Mesothelial cell of epicardium (in vitro differentiated cells): Measurements from ENCODE around the gene STING1. TPM values are rescaled to one million over a fixed set of nuclear protein-coding genes. Genes with fewer than 3 reads are reported as not detected.
A peak's percentile ranks its signal among the peaks of the same experiment; 100 is the strongest.

Experiments
- DNase-seq, 2 experiments: peaks; one replicate each; pipeline ENCODE4 v3.0.0; 2021; ENCODE audit warnings: low spot score in 2 of 2; ENCODE audit not compliant: unreplicated experiment in 2 of 2
- H3K27ac Mint-ChIP-seq: 2 replicates; pipeline ENCODE4 v1.8.0; 2021; ENCODE audit warnings: mixed read lengths
- H3K27me3 Mint-ChIP-seq: 2 replicates; pipeline ENCODE4 v1.8.0; 2021; ENCODE audit warnings: low read depth, mixed read lengths
- H3K36me3 Mint-ChIP-seq: 2 replicates; pipeline ENCODE4 v1.8.0; 2021; ENCODE audit warnings: mixed read lengths
- H3K4me1 Mint-ChIP-seq: 2 replicates; pipeline ENCODE4 v1.8.0; 2021; ENCODE audit warnings: mixed read lengths
- H3K4me3 Mint-ChIP-seq: 2 replicates; pipeline ENCODE4 v1.8.0; 2021; ENCODE audit warnings: mild to moderate bottlenecking, moderate library complexity, mixed read lengths
- H3K9me3 Mint-ChIP-seq: 2 replicates; pipeline ENCODE4 v1.8.0; 2021; ENCODE audit warnings: mixed read lengths
- total RNA-seq: library from RNA; stranded (reverse); gene quantifications from 3 replicates; pipeline ENCODE4 v1.2.1, GENCODE V29; 2021
- TF ChIP-seq, protein P1 (sequence below): fragments of 200-600 bp; sonication (generic); IDR thresholded peaks from one replicate; pipeline ENCODE4 v1.5.0; 2021; ENCODE audit warnings: antibody characterized with exemption; ENCODE audit not compliant: unreplicated experiment

STING1 gene
- total RNA-seq, 1 donor from 2014 or later = 27.0 TPM

GRCh38 chr5:139524940-139525585 lies 42.5 kb upstream of the STING1 start:
- Mint-ChIP-seq H3K27ac (no peak overlapping the region), H3K9me3 (no peaks in the 10 kb centered on the region), H3K36me3 (no peaks in the 10 kb centered on the region), H3K27me3 (no peaks in the 10 kb centered on the region), H3K4me1 (peaks cover 12% of the 10 kb centered on the region), H3K4me3 (no peak overlapping the region)
- TF ChIP-seq, protein P1, sequence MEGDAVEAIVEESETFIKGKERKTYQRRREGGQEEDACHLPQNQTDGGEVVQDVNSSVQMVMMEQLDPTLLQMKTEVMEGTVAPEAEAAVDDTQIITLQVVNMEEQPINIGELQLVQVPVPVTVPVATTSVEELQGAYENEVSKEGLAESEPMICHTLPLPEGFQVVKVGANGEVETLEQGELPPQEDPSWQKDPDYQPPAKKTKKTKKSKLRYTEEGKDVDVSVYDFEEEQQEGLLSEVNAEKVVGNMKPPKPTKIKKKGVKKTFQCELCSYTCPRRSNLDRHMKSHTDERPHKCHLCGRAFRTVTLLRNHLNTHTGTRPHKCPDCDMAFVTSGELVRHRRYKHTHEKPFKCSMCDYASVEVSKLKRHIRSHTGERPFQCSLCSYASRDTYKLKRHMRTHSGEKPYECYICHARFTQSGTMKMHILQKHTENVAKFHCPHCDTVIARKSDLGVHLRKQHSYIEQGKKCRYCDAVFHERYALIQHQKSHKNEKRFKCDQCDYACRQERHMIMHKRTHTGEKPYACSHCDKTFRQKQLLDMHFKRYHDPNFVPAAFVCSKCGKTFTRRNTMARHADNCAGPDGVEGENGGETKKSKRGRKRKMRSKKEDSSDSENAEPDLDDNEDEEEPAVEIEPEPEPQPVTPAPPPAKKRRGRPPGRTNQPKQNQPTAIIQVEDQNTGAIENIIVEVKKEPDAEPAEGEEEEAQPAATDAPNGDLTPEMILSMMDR = no peak
- DNase-seq = no peak

GRCh38 chr5:139524446-139524845 lies 41.9 kb upstream of the STING1 start:
- DNase-seq = no peak
- Mint-ChIP-seq H3K4me1 (peaks cover 12% of the 10 kb centered on the region), H3K36me3 (no peaks in the 10 kb centered on the region), H3K4me3 (no peak overlapping the region), H3K27ac (no peak overlapping the region), H3K27me3 (no peaks in the 10 kb centered on the region), H3K9me3 (no peaks in the 10 kb centered on the region)
- TF ChIP-seq, protein P1 = no peak

DNA sequence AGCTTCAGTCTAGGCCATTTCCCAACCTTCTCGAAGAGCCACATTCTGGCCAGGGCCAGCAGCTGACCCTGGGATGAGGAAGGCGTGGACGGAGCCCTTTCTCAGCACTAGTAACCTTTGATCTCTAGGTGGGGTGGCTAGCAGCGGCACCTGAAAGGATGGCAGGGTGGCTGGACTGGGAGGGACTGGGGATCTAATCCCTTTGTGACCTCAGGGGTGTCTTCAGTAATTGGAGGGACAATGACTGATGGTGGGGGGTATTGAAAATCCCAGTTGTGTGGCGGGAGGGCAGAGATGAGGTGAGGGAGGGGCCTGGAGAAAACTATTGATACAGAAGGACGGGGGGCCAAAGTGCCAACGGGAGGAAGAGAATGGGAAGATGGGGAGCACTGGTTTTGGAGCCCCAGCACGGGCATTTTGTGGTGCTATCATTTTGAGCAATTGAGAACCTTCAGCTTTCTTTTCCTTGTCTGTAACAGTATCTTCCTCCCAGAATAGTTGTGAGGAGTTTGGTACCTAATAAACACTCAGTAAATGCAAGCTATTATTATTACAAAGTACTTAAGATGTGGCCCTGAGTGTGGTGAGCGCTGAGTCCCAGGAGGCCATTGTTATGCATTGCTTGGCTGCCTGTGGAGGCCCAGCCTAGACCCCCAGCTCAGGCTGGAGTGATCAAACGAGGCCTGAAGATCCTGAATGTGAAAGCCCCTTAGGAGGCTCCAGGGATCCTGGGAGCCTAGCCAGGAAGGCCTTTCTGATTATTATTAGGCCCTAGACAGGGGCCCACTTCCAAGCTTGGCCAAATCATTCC lies 41.3 kb upstream of the STING1 start:
- TF ChIP-seq, protein P1 = no peak
- no peak overlapping the region for H3K4me3 Mint-ChIP-seq
- no peak for DNase-seq

DNA sequence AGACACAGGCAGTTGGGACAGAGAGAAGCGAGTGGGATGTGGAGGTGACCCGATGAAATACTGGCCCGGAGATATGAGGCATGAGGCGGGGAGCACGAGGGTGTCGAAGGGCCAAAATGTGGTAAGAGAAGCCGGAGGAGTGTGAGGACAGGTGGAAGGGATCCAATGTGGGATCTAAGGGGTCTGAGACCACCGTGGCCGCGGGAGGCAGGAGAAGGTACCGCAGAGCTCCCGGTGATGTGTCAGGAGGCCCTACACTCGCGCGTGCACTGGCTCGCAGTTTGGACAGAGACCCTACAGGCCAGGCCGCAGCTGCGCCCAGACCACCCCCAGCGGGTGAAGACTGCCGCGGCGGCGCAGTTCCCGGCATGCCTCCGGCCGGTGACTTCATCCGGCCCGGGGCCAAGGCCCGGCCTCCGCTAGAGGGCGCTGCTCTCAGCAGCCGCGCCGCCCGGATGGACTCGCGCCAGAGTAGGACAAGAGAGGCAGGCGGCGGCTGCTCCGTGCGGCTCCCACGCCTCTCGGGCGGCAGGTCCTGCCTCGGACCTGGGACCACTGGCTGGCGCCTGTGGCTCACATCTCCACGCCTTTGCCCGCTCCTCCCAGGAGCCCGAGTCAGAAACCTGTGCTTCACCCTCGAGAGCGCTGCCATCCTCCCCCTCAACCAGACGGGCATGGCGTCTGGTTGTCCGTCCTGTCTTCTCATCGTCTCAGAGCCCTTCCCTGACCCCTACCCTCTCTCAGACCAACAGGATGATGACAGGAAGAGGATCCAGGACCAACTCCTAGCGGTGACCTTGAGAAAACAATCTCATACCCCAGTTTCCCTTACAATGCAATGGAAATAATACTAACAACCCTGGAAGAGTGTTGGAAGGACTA lies 35.4 kb upstream of the STING1 start:
- TF ChIP-seq, protein P1 = peak; percentile 98
- no peaks in the 10 kb centered on the region for H3K27me3 Mint-ChIP-seq
- peak overlapping the region; percentile 75 for H3K4me3 Mint-ChIP-seq
- DNase-seq = peak; percentile 88 to 96
- H3K9me3 Mint-ChIP-seq = no peaks in the 10 kb centered on the region
- H3K27ac Mint-ChIP-seq = peak overlapping the region; percentile 83
- no peaks in the 10 kb centered on the region for H3K36me3 Mint-ChIP-seq
- H3K4me1 Mint-ChIP-seq = peaks cover 14% of the 10 kb centered on the region

More for the DNA sequence above, 41.3 kb upstream of the STING1 start:
- Mint-ChIP-seq H3K27ac (no peak overlapping the region), H3K4me1 (peaks cover 14% of the 10 kb centered on the region), H3K36me3 (no peaks in the 10 kb centered on the region), H3K27me3 (no peaks in the 10 kb centered on the region), H3K9me3 (no peaks in the 10 kb centered on the region)

- TF ChIP-seq, protein P1 = no peak
- H3K4me1 Mint-ChIP-seq = peaks cover 25% of the 10 kb centered on the region
- H3K27ac Mint-ChIP-seq = no peak overlapping the region
- peaks cover 4% of the 10 kb centered on the region for H3K9me3 Mint-ChIP-seq
- no peak overlapping the region for H3K4me3 Mint-ChIP-seq
- H3K27me3 Mint-ChIP-seq = no peaks in the 10 kb centered on the region
- H3K36me3 Mint-ChIP-seq = no peaks in the 10 kb centered on the region
- DNase-seq = no peak
These were observed 31.9 kb upstream of the STING1 start for GRCh38 chr5:139514486-139514856.
